ENCODE results near the gene SFXN4.

- TF ChIP-seq, protein P1, sequence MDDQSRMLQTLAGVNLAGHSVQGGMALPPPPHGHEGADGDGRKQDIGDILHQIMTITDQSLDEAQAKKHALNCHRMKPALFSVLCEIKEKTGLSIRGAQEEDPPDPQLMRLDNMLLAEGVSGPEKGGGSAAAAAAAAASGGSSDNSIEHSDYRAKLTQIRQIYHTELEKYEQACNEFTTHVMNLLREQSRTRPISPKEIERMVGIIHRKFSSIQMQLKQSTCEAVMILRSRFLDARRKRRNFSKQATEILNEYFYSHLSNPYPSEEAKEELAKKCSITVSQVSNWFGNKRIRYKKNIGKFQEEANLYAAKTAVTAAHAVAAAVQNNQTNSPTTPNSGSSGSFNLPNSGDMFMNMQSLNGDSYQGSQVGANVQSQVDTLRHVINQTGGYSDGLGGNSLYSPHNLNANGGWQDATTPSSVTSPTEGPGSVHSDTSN (IDR thresholded peaks at IDR 0.05): no peak
- TF ChIP-seq, protein P2, sequence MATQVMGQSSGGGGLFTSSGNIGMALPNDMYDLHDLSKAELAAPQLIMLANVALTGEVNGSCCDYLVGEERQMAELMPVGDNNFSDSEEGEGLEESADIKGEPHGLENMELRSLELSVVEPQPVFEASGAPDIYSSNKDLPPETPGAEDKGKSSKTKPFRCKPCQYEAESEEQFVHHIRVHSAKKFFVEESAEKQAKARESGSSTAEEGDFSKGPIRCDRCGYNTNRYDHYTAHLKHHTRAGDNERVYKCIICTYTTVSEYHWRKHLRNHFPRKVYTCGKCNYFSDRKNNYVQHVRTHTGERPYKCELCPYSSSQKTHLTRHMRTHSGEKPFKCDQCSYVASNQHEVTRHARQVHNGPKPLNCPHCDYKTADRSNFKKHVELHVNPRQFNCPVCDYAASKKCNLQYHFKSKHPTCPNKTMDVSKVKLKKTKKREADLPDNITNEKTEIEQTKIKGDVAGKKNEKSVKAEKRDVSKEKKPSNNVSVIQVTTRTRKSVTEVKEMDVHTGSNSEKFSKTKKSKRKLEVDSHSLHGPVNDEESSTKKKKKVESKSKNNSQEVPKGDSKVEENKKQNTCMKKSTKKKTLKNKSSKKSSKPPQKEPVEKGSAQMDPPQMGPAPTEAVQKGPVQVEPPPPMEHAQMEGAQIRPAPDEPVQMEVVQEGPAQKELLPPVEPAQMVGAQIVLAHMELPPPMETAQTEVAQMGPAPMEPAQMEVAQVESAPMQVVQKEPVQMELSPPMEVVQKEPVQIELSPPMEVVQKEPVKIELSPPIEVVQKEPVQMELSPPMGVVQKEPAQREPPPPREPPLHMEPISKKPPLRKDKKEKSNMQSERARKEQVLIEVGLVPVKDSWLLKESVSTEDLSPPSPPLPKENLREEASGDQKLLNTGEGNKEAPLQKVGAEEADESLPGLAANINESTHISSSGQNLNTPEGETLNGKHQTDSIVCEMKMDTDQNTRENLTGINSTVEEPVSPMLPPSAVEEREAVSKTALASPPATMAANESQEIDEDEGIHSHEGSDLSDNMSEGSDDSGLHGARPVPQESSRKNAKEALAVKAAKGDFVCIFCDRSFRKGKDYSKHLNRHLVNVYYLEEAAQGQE (IDR thresholded peaks at IDR 0.05): no peak
- TF ChIP-seq CTCF (IDR thresholded peaks at IDR 0.05) (no peak), JUN (IDR thresholded peaks at IDR 0.05) (no peak), MYC (IDR thresholded peaks at IDR 0.05; ENCODE audit: borderline replicate concordance, low read length) (no peak), POLR2A (IDR thresholded peaks at IDR 0.05; ENCODE audit: low read length) (no peak)
- TF ChIP-seq, protein P3, sequence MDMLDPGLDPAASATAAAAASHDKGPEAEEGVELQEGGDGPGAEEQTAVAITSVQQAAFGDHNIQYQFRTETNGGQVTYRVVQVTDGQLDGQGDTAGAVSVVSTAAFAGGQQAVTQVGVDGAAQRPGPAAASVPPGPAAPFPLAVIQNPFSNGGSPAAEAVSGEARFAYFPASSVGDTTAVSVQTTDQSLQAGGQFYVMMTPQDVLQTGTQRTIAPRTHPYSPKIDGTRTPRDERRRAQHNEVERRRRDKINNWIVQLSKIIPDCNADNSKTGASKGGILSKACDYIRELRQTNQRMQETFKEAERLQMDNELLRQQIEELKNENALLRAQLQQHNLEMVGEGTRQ (IDR thresholded peaks at IDR 0.05): no peak
Measured at GRCh38 chr10:119100434-119101238, 64.9 kb downstream of the SFXN4 start.
